ENCODE results near the gene EMC10. TPM values are rescaled to one million over a fixed set of nuclear protein-coding genes. Genes with fewer than 3 reads are reported as not detected.
A peak's percentile ranks its signal among the peaks of the same experiment; 100 is the strongest.

EMC10 gene
- total and polyA plus RNA-seq, 2 of the 4 experiments (the other 2 are of a cell fraction) = 11.3 to 90.9 TPM

- Histone ChIP-seq H3K79me1 (ENCODE audit: low read depth in 1 of 2, low read length in 2 of 2) (peaks cover 5 to 10% of the 10 kb centered on the region in 2 experiments; a peak in 3 of 4 replicates), H4K20me1 (ENCODE audit: insufficient read depth, low read length) (no peaks in the 10 kb centered on the region), H3K36me3 (ENCODE audit: control insufficient read depth, insufficient read depth, low read length) (peaks cover 3% of the 10 kb centered on the region; the same call in 1 of the 2 replicates), H3K4me3 (ENCODE audit: insufficient read depth, low read depth, low read length) (no peak overlapping the region), H2AFZ (replicated peaks; ENCODE audit: low read length, poor library complexity) (peak overlapping the region; percentile 23), H3K14ac (replicated peaks; ENCODE audit: low read depth, low read length) (no peak overlapping the region), H3K27me3 (ENCODE audit: control insufficient read depth, insufficient read depth, low read length) (no peaks in the 10 kb centered on the region), H3K56ac (ENCODE audit: extremely low read depth, insufficient read depth, low read length) (no peak overlapping the region), H3K4me1 (ENCODE audit: control insufficient read depth, insufficient read depth, low read length) (peaks cover 3% of the 10 kb centered on the region), H2BK5ac (ENCODE audit: low read depth, low read length, poor library complexity, severe bottlenecking) (no peak overlapping the region), H3K9me1 (ENCODE audit: insufficient read depth, low read length) (no peaks in the 10 kb centered on the region; the same call in 1 of the 2 replicates), H3K27ac (ENCODE audit: insufficient read depth, low read length) (no peak overlapping the region), H4K91ac (ENCODE audit: insufficient read depth, low read depth, low read length) (no peak overlapping the region), H2BK20ac (ENCODE audit: low read depth, low read length) (no peak overlapping the region), H4K5ac (ENCODE audit: low read depth, low read length) (no peak overlapping the region), H2AK5ac (ENCODE audit: low read depth, low read length) (no peak overlapping the region), H3K18ac (ENCODE audit: low read depth, low read length) (no peak overlapping the region), H3K23ac (ENCODE audit: low read depth, low read length) (no peak overlapping the region), H3K9me3 (ENCODE audit: control insufficient read depth, insufficient read depth, low read length) (no peaks in the 10 kb centered on the region), H4K8ac (ENCODE audit: low read depth in 2 of 2, low read length in 2 of 2) (no peak overlapping the region), H2BK120ac (ENCODE audit: low read depth, low read length) (no peak overlapping the region), H2BK15ac (ENCODE audit: low read depth, low read length) (no peak overlapping the region), H2AK9ac (replicated peaks; ENCODE audit: low read depth, low read length, poor library complexity) (no peak overlapping the region), H3K4ac (ENCODE audit: low read depth, low read length) (no peak overlapping the region), H3K4me2 (ENCODE audit: low read depth, low read length) (no peak overlapping the region), H3K9ac (ENCODE audit: low read depth, low read length) (no peak overlapping the region)
- no TSS peak for BruUV-seq (replicated peaks)
- ChIA-PET POLR2A (ENCODE audit: unreplicated experiment) (no interaction called here), CTCF (no interaction called here)
- no peak for DNase-seq
- WGBS, 2 experiments (ENCODE audit: extremely low coverage in 2 of 2, insufficient read length in 1 of 2) = 100% methylated on average over 1 of the region's 8 CpGs; no CpG with 5 or more reads in 1 of the 2 experiments
- dilution Hi-C loops (cut with HindIII; ENCODE audit: low sequenced_read_pairs, unreplicated experiment) = no loop called here
- intact Hi-C loops (cut with micrococcal nuclease) = no loop called here
- no peak for ATAC-seq (ENCODE audit: low read depth)
- TF ChIP-seq RAD21 (IDR thresholded peaks at IDR 0.05; ENCODE audit: low read length) (no peak), CEBPB (IDR thresholded peaks at IDR 0.05; ENCODE audit: low read depth, low read length) (no peak), BHLHE40 (IDR thresholded peaks at IDR 0.05; ENCODE audit: low read depth, low read length) (no peak), ELK1 (IDR thresholded peaks at IDR 0.05; ENCODE audit: borderline replicate concordance, low read depth, low read length) (no peak), CHD1 (IDR thresholded peaks at IDR 0.05; ENCODE audit: low read depth, low read length) (no peak), SMC3 (IDR thresholded peaks at IDR 0.05; ENCODE audit: low read depth, low read length) (no peak), MAFK (IDR thresholded peaks at IDR 0.05; ENCODE audit: low read depth, low read length) (no peak), NFE2L2 (IDR thresholded peaks at IDR 0.05; ENCODE audit: low read depth, low read length) (no peak), FOS (IDR thresholded peaks at IDR 0.05; ENCODE audit: low read depth, low read length) (no peak), POLR2A (IDR thresholded peaks at IDR 0.05; ENCODE audit: low read depth, low read length) (no peak), MAZ (IDR thresholded peaks at IDR 0.05; ENCODE audit: borderline replicate concordance, low read depth, low read length) (no peak), RFX5 (IDR thresholded peaks at IDR 0.05; ENCODE audit: low read depth, low read length) (no peak), MXI1 (IDR thresholded peaks at IDR 0.05; ENCODE audit: borderline replicate concordance, low read depth, low read length) (no peak), RCOR1 (IDR thresholded peaks at IDR 0.05; ENCODE audit: insufficient replicate concordance, low read length) (no peak)
- TF ChIP-seq, protein P1, sequence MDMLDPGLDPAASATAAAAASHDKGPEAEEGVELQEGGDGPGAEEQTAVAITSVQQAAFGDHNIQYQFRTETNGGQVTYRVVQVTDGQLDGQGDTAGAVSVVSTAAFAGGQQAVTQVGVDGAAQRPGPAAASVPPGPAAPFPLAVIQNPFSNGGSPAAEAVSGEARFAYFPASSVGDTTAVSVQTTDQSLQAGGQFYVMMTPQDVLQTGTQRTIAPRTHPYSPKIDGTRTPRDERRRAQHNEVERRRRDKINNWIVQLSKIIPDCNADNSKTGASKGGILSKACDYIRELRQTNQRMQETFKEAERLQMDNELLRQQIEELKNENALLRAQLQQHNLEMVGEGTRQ (IDR thresholded peaks at IDR 0.05; ENCODE audit: low read depth, low read length) = no peak
- TF ChIP-seq, protein P2, sequence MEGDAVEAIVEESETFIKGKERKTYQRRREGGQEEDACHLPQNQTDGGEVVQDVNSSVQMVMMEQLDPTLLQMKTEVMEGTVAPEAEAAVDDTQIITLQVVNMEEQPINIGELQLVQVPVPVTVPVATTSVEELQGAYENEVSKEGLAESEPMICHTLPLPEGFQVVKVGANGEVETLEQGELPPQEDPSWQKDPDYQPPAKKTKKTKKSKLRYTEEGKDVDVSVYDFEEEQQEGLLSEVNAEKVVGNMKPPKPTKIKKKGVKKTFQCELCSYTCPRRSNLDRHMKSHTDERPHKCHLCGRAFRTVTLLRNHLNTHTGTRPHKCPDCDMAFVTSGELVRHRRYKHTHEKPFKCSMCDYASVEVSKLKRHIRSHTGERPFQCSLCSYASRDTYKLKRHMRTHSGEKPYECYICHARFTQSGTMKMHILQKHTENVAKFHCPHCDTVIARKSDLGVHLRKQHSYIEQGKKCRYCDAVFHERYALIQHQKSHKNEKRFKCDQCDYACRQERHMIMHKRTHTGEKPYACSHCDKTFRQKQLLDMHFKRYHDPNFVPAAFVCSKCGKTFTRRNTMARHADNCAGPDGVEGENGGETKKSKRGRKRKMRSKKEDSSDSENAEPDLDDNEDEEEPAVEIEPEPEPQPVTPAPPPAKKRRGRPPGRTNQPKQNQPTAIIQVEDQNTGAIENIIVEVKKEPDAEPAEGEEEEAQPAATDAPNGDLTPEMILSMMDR (conservative IDR thresholded peaks at IDR 0.05; ENCODE audit: low read depth, low read length) = no peak
- in situ Hi-C loops (cut with MboI; ENCODE audit: low sequenced_read_pairs) = no loop called here
Observed at GRCh38 chr19:50507376-50507775, 31.1 kb downstream of the EMC10 start.

Data from IMR-90 (cell line).